DMS 273 (cell line): Measurements from ENCODE around the gene LTB4R2.

Source experiments
- DNase-seq: peaks from one replicate; lab custom pipeline; 2025; ENCODE audit not compliant: unreplicated experiment; lab: John Stamatoyannopoulos, UW

Gene LTB4R2

DNA sequence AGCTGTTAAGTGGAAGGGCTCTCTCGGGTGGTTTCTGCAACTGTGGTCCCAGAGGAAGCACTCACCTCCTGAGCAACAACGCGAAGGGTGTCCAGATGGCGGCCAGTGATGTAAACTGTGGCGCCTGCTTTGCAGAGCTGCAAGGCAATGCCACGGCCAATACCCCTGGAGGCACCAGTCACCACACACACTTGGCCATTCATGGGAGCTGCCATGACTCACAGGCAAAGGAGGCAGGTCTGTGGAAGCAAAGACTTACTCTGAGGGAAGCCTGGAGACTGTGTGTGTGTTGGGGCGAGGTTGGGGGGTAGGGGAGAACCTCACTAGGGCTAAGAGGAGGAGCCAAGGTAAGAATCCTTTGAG lies 11.1 kb upstream of the LTB4R2 start:
- peak; percentile 88 for DNase-seq

DNA sequence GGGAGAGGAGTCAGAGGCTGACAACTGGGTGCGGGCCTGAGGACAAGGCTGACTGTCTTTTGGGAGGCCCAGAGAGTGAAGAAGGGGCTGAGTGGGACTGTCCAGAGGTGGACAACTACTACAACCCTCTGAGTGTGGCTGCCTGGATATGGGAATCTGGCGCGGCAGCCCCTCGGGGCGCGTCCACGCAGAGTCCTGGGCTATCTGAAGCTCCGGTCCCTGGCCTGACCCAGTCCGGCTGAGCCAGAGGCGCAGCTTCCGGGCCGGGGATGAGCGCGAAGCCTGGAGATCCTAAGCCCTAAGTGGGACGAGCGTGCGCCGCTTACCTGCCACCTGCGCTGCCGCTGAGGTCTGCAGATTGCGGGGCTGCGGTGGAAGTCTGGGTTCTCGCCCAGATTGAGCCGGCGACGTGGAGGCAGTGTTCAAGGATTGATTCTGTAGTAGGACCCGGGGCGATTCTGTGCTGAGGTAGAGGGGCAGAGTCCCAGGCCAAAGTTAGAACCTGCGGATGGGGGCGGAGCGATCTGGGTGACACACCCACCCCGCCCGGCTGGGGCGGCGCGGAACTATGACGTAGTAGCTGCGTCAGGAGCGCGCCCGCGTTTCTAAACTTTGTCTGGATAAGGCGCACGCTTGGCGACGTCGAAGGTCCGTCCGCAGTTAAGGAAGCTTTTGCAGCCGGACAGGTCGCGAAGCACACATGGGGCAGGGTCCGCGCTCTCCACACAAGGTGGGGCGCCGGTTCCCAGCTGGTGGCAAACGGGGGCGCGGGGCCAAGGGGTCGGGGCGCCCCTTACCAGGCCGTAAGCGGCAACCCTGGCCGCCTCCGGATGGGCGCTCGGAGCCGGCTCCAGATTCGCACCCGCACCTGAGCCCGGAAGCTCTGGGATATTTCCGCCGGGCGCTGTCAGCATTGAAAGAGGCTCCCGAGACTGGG lies 10.4 kb upstream of the LTB4R2 start, which contains the start of the genes DHRS1 and NOP9:
Gene DHRS1 (minus strand): TSS at position 526 of the 937 bp plus-strand sequence. CDS start 674 bp downstream, outside the sequence.
Gene NOP9 (plus strand): TSS at position 596 of the 937 bp plus-strand sequence. CDS start 105 bp downstream, at position 701.
- peak; percentile 96 for DNase-seq

DNA sequence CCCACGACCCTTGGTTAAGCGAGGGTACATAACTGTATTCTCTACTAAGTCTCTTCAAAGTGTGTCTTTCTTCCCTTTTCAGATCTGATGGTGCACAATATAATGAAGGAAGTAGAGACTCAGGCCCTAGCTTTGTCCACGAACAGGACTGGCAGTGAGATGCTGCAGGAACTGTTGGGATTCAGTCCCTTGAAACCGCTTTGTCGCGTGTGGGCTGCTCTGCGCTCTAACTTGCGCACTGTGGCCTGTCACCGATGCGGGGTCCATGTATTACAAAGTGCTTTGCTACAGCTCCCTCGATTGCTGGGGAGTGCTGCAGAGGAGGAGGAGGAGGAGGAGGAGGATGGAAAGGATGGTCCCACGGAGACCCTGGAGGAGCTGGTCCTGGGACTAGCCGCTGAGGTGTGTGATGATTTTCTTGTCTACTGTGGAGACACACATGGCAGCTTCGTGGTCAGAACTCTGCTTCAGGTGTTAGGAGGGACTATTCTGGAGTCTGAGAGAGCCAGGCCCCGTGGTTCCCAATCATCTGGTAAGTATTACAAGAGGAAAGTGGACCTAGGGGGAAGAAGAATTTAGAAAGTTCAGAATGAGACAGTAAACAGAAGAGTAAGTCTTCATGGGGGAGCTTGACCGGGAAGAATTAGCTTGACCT lies 9.5 kb upstream of the LTB4R2 start:
- no peak for DNase-seq

DNA sequence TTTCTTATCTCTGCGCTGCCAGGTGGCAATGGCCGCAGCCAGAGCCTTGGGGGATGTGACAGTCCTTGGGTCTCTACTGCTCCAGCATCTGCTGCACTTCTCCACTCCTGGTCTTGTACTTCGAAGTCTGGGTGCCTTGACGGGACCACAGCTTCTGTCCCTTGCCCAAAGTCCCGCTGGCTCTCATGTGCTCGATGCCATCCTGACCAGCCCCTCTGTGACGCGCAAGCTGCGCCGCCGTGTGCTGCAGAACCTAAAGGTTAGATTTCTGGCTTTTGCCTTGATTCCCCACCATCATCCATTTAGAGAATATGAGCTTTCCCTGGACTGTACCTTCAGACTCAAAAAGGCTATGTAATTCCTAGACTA lies 5.9 kb upstream of the LTB4R2 start:
- DNase-seq, result no peak

DNA sequence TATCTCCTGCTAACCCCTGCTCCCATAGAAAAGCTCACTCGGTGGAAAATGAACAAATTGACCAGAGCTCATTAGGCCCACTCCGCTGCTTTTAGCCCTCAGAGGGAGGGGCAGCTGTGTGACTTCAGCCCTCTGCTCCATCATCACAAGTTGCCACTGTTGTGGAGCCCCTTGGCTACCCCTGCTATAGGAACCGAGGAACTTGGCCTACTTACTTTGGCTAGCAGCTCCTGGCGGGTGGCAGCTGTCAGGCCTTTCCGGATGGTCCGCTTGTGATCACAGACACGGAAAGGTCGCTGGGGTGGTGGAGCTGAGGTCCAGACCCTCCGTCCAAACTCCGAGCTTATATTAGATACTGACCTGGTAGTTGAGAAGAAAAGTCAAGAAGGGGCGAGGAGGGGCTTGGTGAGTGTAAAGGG lies 2.8 kb upstream of the LTB4R2 start:
- DNase-seq, result no peak

DNA sequence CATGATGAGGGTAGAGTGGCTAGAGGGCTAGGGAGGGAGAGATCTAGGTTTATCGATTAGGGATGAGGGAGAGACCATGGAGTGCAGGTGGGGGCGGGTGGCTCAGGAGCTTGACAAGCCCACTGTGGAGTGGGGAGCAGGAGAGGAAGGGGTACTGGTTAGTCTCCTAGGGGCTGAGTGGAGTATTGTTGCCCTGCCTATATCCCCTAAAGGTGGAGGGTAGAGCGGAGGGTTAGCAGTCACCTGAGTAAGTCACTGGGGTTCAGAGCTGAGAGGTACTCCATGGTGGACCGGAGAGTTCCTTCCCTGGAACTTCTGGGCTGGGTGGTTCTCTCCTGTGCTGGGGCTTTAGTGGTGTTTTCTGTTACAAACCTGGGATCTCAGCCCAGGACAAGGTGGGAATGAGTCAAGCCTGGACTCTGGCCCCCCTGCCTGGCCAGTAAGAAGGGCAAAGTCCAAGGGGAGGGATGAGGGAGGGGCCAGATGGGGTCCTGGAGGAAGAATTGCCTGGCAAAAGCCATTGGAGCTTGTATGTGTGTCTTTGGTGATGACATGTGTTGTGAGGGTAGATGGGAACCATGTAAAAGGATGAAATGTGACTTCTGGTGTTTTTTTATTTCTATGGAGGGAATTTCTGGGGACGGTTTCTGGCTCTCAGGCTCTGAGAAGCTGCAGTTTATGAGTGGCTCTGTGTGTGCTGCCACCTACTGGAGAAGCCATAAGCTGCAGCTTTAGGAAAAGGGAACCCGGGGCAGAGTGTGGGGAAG lies 2.2 kb upstream of the LTB4R2 start, which contains the start of gene CIDEB:
Gene CIDEB (minus strand): TSS at position 403 of the 767 bp plus-strand sequence. CDS start 119 bp downstream, at position 284.
- peak; percentile 75 for DNase-seq

DNA sequence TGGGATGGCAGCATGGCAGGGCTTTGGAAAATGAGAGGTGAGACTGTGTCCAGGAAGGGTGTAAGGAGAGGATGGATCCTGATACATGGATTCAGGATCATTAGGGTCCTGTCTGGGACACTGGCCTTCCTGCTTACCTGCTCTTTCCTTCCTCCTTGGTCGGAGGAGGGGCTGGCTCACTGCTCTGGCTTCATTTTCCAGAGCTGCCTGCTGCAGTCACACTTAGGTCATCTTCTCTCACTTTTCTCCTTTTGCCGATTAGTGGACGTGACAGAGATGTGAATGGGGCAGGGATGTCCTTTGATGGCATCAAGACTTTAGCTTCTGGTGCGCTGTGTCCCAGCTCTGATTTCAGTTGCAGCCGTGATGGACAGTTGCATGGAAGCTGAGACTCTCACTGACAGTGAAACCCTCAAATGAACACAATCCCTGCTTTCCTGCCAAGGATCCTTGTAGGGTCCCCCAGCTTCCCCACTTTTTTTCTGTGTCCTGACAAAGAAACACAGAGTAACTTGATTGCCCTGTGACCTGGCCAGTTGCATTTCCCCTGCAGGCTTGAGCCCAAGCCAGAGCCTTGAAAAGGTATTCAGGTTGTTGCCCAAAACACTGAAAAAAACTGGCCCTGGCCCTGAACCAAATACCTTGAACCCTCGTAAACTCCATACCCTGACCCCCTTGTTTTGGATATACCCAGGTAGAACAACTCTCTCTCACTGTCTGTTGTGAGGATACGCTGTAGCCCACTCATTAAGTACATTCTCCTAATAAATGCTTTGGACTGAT lies 1.4 kb upstream of the LTB4R2 start:
- no peak for DNase-seq

DNA sequence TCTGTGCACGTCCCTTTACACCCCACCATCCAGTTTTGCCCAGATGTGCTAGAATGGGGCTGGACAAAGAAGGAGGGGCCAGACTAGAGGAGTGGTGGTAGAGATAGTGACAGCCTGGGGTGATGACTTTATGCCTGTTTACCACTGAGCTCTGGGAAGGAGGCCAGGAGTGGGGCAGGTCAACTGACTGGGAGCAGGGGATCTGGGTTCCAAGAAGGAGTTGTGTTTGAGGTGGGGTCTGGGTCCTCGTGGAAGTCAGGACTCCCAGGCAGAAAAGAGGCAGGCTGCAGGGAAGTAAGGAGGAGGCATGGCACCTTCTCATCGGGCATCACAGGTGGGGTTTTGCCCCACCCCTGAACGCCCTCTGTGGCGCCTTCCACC lies 315 bp downstream of the LTB4R2 start:
- DNase-seq, result no peak

DNA sequence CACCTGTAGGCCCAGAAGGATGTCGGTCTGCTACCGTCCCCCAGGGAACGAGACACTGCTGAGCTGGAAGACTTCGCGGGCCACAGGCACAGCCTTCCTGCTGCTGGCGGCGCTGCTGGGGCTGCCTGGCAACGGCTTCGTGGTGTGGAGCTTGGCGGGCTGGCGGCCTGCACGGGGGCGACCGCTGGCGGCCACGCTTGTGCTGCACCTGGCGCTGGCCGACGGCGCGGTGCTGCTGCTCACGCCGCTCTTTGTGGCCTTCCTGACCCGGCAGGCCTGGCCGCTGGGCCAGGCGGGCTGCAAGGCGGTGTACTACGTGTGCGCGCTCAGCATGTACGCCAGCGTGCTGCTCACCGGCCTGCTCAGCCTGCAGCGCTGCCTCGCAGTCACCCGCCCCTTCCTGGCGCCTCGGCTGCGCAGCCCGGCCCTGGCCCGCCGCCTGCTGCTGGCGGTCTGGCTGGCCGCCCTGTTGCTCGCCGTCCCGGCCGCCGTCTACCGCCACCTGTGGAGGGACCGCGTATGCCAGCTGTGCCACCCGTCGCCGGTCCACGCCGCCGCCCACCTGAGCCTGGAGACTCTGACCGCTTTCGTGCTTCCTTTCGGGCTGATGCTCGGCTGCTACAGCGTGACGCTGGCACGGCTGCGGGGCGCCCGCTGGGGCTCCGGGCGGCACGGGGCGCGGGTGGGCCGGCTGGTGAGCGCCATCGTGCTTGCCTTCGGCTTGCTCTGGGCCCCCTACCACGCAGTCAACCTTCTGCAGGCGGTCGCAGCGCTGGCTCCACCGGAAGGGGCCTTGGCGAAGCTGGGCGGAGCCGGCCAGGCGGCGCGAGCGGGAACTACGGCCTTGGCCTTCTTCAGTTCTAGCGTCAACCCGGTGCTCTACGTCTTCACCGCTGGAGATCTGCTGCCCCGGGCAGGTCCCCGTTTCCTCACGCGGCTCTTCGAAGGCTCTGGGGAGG lies 985 bp downstream of the LTB4R2 start, which contains the start of gene LTB4R:
Gene LTB4R (plus strand): TSS at position 857 of the 959 bp plus-strand sequence. CDS start 4,150 bp downstream, outside the sequence.
- DNase-seq, result peak; percentile 87

DNA sequence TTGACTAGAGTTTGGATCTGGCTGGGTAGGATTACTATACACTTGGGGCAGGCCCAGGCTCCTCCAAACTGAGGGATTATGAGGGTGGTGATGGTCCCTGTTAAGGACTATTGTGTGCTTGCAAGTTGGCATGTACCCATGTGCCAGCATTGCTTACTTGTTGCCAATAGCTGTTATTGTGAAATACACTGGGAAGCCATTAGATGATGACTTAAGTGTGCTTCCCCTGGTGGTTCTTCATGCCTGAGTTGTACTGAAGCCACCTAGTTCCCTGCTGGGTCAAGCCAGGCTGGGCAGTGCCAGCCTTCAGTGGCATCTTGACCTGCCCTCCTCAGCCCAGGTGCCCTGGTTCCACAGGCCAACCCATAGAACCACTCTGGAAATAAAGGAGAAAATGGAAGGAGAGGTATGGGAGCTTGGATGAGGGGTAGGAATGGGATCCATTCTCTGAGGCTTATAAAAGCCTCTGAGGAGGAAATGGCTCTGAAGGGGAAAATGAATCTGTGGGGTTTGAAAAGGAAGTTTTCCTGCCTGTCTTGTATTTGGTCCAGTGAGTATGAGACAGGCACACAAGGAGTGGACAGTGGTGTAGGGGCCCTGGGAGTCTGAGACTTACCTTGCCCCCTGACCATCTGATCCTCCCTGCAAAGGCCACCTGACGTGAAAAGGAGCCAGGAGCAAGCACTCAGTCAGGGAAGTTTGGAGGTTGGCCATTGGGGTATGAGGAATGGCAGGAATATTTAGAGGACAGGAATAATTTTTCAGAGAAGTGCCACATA lies 2.1 kb downstream of the LTB4R2 start:
- no peak for DNase-seq

DNA sequence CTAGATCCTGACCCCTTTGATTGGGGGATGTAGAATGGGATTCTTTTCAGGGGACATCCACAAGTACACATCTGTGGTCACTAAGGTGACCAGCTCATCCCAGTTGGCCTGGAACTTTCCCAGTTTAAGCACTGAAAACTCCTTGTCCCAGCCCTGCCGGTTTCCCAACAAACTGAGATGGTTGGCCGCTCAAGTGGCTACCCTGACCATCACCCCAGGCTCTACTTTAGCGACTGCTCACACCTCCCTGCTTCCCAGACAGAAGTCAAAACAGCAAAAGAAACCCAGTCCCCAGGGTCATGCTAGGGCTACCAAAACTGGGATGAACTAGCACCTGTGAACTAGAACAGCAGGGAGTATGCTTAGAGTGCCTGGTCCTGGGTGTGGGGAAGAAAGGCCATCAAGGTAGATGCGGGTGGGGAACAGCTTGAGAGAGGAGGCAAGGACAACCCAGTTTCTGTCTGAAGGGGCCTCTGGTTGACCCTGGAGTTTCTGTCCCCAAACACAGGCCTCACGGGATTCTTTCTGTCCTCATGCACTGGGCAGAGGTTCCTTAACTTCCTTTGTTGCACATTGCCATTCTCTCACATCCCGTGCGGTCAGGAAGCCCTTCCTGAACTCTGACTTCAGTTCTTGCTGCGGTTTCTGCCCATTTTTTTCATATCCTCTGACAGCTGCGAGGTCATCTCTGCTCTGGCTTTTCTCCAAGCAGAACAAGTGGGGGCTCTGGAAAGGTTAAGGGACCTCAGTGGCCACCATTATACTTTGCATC lies 3.0 kb downstream of the LTB4R2 start:
- no peak for DNase-seq

DNA sequence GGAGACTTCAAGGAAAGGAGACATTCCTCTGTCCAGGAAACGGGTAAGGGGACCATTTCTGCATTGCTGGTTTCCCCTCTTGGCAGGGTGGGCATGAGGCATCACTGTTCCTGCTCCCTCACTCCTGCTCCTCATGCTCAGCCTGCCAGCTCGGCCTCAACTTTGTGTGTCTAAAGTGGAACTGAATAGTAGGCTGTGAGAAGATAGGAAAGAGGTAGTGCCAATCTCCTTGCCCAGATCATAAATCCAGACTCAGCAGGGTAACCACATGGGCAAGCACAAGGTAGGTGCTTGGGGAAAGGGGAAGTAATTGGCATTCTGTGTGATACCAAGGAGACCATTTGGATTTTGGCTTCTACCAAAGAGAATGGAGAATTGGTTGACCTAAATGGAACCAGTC lies 4.0 kb downstream of the LTB4R2 start:
- DNase-seq, result no peak

DNA sequence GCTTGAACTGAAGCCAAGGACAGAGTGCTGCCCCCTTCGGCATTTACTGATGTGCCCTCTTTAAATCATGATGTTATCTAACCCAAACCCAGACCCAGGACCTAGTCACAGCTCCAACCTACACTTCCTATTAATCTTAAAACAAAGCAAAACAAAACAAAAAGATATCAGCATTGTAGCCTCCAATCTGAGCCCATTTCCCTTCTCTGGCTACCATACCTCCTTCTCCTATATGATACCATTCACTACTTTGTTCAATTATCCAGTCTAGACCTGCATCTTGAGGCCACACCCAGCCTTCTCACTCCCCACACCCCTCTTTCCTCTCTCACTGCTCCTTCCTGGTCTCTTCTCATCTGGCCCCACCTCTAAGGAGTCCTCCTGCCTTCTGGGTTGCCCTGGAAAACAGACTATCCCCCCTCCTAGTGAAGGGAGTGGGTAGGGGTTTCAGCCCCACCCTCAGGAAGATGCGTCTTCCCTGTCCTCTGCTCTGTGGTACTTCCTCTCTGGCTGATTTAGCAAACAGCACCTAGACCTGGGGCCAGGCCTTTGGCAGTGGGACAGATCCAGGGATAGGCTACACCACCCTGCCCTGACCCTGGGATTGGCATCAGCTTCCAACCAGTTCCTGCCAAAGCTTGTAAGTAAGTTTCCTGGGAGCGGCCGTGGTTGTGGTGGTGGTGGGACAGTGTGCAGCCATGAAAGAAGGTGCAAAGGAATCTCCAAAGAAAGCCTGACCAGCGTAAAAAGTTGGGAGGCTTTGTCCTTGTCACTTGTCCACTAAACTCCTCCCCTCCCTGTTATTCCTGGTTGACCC lies 4.6 kb downstream of the LTB4R2 start:
- no peak for DNase-seq

DNA sequence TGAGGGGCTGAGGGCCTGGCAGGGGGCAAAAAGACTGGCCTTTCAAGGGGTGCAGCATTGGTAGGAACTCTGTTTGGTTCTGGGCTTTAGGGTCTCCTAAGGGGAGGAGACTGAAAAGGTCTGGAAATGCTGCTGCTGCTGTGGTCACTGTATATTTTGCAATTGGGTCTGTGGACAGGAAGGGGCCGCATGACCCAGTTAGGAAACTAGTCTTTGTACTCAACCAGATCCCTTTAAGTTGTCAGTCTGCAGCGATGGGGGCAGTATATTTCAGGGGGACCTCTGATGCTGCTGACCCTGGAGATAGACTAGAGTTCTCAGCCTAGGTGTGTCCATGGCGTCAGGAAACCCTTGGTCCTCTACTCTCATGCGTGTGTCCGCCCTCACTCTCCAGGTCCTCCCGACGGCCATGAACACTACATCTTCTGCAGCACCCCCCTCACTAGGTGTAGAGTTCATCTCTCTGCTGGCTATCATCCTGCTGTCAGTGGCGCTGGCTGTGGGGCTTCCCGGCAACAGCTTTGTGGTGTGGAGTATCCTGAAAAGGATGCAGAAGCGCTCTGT lies 5.4 kb downstream of the LTB4R2 start:
- DNase-seq, result no peak

DNA sequence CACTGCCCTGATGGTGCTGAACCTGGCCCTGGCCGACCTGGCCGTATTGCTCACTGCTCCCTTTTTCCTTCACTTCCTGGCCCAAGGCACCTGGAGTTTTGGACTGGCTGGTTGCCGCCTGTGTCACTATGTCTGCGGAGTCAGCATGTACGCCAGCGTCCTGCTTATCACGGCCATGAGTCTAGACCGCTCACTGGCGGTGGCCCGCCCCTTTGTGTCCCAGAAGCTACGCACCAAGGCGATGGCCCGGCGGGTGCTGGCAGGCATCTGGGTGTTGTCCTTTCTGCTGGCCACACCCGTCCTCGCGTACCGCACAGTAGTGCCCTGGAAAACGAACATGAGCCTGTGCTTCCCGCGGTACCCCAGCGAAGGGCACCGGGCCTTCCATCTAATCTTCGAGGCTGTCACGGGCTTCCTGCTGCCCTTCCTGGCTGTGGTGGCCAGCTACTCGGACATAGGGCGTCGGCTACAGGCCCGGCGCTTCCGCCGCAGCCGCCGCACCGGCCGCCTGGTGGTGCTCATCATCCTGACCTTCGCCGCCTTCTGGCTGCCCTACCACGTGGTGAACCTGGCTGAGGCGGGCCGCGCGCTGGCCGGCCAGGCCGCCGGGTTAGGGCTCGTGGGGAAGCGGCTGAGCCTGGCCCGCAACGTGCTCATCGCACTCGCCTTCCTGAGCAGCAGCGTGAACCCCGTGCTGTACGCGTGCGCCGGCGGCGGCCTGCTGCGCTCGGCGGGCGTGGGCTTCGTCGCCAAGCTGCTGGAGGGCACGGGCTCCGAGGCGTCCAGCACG lies 6.1 kb downstream of the LTB4R2 start:
- DNase-seq, result no peak

DNA sequence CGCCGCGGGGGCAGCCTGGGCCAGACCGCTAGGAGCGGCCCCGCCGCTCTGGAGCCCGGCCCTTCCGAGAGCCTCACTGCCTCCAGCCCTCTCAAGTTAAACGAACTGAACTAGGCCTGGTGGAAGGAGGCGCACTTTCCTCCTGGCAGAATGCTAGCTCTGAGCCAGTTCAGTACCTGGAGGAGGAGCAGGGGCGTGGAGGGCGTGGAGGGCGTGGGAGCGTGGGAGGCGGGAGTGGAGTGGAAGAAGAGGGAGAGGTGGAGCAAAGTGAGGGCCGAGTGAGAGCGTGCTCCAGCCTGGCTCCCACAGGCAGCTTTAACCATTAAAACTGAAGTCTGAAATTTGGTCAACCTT lies 6.6 kb downstream of the LTB4R2 start:
- DNase-seq, result no peak
